HG02973 (cell line): ENCODE data around the gene POLR1H.

ENCODE experiments used
- ATAC-seq: cut with Tn5 transposase; IDR thresholded peaks from one replicate; pipeline ENCODE4 v1.9.1; 2021; ENCODE audit warnings: moderate library complexity; ENCODE audit not compliant: unreplicated experiment

POLR1H gene

DNA sequence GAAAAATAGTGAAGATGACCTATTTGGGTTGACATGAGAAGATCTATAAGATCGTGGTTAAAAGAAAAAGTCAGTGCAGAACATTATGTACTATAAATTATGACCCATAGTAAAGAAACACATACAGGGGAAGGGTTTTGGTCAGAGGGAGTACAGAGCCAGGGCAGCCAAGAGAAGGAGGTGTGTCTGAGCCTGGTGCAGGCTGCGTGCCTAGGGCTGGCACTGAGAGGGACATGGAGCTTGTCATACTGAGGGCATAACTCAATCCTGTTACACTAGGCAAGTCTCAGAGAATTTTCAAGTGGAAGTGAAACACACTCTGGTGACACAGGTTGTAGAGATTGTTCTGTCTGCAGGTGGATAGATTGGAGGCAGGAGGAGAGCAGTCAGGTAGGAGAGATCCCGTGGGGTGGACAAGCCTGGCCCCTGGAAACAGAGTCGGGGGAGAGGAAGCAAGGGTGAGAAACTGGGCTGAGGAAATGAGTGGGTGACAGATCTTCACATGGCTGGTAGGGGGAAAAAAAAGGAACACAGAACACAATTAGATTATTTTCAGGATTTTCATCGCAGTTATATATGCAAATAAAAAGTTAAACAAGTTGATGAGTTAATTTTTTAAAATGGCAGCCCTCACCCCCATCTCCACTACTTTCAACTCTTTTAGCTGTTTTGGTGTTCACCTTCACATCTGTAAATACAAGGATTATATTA lies 33.0 kb downstream of the POLR1H start:
- no peak for ATAC-seq

DNA sequence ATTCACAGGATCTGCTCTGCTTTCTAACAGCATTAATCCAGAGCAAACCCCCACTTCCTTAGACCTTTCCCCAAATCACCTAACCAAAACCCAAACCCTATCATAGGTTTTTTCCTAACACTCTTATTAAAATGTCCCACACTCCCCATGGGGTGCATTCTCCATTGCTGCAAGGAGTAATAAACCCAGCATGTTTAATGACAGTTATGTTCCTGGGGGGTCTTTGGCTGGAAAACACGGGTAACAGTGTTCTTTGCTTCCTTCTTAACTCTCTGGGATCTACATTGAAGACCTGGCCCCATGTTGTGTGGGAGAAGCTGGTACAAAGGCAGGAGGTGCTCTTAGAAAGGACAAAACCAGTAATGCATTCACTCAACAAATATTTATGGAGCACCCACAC lies 35.8 kb downstream of the POLR1H start:
- no peak for ATAC-seq

DNA sequence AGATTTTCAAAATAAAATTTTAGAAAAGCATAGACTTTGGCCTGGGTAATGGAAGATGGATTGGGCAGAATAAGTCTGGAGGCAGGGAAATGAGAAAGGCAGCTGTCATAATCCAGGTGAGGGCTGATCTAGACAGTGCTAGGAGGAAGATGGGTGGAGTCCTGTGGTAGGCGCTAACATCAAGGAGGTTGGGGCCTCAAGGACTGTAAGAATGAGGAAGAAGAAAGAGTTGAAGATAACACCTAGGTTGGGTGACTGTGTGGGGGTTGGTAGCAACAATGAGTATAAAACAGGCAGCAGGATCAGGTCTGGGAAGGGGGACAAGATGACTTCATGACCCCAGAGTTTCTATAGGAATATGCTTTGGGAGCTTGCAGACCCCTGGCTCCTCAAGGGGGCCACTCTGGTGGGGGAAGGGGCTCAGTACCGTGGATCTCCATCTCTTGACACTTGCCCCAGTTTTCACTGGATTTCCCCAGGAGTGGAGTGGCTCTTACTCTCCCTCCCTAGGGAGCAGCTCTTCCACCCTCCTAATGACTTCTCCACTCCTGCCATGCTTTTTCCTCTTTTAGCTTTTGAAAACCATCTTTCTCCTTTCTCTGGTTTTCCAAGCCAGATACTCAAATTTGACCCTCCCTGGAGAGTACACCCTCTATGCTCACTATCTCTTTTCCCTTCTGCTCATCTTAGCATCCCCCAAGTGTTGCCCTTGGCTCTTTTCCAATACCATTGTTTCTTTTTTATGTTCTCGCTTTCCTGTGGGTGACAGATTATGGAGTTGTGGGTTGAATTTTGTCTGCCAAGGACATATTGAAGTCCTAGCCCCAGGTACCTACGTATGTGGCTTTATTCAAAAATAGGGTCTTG lies 37.1 kb downstream of the POLR1H start:
- ATAC-seq, result no peak

DNA sequence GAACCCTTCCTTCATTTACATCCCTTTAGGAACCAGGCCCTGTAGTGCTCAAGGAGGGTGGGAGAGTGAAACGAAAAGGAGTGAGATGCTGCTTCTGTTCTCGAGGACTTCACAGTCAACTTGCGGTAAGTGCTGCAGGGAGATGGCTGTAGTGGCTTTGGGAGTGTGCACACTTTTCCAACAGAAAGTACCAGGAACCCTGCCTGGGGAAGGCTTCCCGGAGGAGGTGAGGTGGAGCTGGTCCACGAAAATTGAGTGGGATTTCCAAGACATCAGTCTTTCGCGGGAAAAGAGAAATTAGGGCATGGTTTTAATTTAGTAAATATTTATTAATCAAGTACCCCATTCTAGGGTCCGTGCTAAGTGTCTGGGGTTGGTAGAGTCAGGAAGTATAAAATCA lies 39.1 kb downstream of the POLR1H start:
- ATAC-seq, result no peak

DNA sequence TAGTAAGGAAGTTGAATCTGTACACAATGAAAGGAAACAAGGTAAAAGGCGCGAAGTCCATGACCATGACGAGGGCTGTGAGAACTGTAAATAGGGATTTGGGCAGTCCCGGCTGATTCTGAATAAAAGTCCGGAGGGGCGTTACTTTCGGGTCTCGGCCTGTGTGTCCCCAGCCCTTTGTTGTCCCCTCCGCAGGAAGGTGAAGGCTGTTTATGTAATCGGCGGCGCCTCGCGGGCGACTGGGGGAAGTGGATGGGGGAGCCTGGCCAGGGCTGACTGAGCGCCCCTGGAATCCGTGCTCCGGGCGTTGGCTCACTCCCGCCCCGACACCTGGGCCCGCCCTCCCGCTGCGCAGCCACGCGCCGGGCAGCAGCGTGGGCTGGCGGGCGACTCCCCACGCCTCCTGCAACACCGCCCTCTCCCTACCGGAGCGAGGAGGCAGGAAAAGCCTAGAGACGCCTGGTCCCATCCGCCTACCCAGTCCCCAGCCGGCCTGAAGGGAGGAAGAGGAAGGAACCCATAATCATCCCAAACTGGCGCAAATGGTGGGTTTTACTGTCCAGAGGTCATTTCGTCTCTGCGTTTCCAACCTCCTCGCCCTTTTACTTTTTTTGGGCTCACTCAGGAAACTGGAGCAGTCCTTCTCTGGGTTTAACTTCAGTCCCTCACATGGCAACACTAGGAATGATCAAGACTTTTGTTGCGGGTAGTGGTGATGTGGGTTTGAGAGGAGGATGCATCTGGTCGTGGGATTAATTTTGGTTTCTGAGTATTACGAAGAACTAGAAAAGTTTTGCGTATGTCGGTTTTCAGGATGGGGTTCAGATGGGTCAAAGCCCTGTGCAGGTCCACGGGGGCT lies 39.7 kb downstream of the POLR1H start:
- ATAC-seq, result no peak

DNA sequence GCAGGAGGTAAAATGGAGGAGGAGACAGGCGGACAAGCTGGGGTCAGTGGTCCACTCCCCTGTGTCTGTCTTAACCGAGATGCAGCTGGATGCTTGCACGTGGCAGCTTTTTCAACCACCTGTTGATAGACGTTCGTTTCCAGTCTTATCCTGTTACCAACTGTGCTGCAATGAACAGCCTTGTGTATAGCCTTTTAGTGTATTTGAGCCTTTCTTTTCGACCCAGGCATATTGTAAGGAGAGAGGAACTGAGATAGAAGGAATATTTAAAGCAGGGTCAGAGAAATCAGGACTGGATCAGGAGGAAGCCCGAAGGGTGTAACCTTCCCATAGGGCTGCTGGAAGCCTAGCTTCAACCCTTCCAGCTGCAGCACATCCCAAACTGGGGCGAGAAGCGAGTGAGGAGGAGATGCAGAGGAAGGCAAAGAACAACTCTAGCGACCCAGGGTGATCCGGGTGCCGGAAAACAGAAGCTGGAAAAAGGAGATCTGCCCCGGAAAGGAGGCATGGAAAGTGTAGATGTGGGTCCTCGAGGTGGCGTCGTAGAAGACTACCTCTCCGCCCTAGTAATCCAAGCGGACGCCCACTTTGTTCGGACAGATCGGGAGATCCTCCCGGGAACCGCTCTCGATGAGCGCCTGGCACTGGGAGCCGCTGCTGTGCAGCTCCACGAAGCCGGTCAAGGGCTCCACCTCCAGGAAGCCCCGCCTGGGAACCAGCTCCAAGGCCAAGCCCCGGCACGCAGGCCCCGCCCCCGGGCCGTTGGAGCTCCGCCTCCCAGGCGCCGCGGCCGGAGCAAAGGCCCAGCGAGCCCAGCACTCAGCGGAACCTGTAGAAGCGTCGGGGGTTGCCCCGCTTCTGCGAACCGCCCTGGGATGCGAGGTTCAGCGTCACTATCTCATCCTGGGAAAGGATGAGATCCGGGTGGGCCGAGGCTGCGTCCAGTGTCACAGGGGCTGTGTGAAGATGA lies 40.7 kb downstream of the POLR1H start:
- ATAC-seq, result no peak

DNA sequence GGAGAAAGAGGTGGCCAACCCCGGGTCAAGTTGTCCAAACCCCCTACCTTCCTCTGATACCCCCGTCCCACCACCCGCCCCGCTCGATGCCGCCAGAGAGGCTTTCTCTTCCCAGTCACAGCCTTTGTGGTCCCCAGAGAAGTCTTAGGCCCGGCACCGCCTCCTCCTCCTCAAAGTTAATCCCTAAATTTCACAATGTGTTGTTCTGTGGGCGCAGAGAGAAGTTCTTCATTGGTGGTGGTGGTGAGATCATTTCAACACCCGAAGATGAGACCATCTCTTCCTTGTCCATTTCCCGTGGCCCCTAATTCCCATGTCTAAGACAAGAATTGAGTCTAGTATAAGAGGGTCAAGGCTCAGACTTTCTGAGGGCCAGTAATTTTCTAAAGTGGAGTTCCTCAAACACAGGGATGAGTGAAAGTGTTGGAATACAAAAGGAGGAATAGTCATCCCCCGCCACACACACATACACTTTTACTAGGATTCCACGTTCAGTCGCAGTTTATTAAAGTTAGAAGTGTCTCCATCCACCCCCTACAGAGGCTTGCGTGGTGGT lies 41.4 kb downstream of the POLR1H start:
- ATAC-seq, result no peak

DNA sequence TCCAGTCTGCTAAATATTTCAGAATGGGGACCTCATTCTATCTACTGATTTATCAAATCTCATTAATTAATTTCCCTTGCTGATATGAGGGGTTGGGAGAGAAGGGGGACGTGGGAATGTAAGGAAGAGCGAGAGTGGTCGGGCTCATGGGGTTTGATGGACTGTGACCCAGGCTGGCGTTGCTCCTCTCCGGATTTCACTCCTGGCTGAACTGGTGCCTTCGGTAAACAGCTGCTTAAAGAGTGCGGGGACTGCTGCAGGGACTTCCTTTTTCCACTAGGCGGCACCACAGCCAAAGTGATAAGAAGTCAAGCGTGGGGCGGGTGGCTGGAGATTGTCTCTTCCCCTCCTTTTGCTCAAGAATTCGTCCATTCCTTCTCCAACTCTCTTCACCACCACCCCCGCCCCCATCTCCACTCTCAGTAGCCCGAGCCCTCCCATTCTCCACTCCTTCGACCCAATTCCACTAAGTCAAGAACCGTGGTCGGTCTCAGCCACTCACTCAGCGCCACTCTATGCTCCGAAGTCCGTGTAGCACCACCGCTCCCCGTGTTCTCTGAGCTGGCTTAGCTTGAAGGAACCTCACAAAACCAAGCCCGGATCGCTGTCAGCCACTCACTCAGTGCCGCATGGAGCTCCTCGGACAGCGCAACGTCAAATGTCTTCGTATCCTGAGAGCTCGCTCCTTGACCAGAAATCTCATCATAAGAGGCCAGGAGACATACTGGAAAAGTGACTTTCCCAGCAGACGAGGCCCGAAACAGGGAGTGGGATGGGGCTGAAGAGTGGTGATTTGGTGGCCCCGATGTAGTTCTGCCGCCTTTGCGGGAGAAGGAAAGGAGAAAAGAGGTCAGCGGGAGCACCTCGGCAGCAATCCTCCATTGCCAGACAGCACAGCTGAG lies 42.2 kb downstream of the POLR1H start:
- peak; percentile 65 for ATAC-seq

DNA sequence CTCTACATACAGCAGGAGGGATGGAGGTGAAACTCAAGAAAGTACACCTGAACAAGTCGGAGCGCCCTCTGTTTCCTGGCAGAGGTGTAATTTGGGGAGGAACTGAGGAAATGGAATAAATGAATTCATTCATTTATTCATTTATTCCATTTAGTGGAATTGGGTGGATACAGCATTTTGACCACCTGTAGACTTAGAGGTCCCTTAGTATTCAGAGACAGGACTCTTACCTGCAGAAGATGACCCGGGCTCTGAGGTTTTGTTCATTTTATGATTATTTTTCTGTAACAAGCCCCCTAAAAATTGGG lies 42.8 kb downstream of the POLR1H start:
- no peak for ATAC-seq

DNA sequence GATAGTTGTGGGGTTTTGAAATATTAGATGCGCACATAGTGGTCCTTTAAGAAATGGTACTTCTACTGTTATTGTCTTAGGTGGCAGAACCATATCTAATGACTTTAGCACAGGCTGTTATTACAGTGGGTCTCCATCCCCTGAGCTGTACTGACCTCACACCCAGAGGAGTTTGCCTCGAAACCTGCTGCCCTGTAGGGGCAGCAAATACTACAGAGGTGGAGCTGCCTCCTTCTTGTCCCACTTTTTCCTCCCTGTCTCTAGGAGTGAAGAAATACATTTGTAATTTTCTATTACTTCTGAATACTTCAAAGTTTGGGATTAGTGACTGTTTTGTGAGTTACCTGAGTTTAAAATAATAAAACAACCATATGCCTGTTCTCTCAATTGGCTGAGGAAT lies 43.6 kb downstream of the POLR1H start:
- ATAC-seq, result no peak

DNA sequence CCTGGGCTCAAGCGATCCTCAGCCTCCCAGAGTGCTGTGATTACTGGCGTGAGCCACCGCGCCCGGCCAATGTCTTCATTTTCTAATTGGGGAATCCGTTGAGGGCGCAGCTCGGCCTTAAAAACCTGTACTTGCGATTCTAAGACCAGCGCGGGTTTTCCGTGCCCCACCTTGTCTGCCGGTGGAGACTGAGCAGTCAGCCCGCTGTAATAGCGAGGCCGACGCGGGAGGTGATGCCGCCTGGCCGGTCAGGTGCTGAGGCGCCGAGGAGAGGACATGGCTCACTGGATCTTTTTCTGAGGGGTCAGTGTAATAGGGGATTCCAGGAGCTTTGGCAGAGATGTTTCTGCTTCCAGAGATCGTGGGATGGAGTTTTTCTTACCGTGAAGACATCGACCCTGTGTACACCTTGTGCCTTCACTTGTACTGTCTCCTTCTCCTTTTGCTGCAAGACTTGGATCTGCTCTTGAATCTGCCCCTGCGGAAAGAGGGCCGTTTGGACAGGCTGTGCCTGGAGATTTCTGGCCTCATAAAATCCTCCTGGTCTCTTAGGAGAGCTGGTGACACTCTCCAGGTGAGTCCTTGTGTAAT lies 50.3 kb downstream of the POLR1H start:
- ATAC-seq, result no peak

DNA sequence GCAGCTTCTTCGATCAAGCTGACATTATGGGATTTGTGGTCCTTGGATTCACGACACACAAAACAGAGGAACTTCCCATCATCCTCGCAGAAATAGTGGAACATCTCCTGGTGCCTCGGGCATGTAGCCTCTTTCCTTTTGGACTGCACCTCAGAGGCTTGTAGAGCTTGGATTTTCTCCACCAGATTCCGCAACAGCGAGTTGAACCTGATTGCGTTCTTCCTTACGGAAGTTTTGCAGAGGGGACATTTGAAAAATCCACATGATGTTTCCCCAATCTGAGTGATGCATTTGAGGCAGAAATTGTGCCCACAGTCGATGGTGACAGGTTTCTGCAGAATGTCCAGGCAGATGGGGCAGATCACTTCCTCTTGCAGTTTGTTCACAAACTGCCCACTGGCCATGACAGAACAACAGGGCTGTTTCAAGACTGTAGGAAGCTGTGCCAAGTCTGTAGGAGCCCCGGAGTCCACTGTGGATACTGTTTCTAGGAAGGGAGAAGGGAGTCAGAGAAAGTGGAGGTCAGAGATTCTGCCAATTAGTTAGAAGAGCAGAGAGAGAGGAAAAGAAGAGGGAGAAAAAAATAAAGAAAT lies 51.4 kb downstream of the POLR1H start:
- ATAC-seq, result no peak

DNA sequence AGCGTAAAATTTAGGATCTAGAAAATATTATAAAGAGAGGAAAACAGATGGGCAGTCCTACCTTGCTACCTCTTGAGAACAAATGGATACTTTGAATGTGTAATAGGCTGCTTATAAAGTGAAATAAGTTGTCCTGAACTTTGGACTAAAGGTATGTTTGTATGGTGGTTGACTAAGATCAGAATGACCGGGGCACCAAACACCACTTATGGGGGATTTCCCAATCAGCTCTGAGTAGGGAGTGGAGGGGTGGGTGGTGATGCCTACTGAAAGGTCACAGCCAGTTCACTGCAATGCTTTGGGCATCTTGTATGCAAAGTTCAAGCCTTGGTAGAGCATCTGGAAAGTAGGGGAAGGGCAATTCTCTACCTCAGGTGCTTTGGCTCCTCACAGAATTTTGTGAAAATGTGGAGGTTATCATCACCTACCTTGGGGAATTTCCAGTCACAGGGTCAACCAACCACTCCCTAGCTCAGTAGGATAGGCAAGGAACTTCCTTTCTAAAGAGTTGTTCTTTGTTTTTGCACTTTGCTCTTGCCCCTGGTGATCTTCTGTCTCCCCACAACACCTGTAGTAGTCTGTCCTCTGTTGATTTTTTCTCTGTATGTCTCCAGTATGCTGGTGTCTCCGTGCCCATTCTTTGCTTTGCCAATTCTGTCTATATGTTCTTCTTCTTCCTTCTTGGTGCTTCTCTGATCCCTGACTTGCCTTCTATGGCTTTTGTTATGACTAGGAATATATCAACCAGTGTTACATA lies 52.1 kb downstream of the POLR1H start, which contains the start of gene TRIM31:
TRIM31 (minus strand) TSS at position 88 of the 757 bp plus-strand sequence. CDS start 285 bp downstream, outside the sequence.
- ATAC-seq, result no peak

DNA sequence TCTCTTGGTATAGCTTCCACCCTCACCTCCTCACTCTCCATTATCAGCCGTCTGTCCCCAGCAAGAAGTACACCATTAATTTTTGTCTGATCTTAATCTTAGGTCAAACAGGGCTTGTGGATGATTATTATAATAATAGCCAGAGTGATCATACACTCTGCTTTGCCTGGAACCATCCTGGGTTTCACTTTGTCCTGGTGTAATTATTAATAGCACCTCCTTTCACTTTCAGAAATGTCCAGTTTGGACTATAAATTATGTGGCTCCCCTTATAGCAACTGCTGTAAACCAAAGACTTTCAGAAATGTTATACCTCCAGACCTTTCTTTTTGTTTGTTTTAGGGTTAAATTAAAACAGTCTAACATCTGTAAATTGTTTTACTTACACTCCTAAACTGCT lies 52.8 kb downstream of the POLR1H start:
- ATAC-seq, result no peak
